PFSK-1 (cell line): ENCODE results near the gene FAM76A.

Experiments
- FOXP2 ChIP-seq: optimal IDR thresholded peaks from 2 replicates; pipeline ENCODE3; 2011; ENCODE audit warnings: borderline replicate concordance, control low read depth, inconsistent platforms; ENCODE audit not compliant: insufficient read depth; ENCODE audit errors: extremely low read length, extremely low read depth
- POLR2AphosphoS5 ChIP-seq: IDR thresholded peaks from 2 replicates; pipeline ENCODE4 v1.6.1; 2012; ENCODE audit warnings: low read depth, mild to moderate bottlenecking, control low read depth, low read length, moderate library complexity
- REST ChIP-seq, 2 experiments: IDR thresholded peaks; 2 replicates each; pipeline versions ENCODE4 v1.6.1 to v1.8.0; 2011 to 2012; ENCODE audit warnings: low read depth in 2 of 2, low read length in 2 of 2, control low read depth in 1 of 2, inconsistent platforms in 1 of 2, mild to moderate bottlenecking in 1 of 2, moderate library complexity in 1 of 2; ENCODE audit not compliant: insufficient read depth in 1 of 2
- SIN3A ChIP-seq: IDR thresholded peaks from 2 replicates; pipeline ENCODE4 v1.6.1; 2012; ENCODE audit warnings: mild to moderate bottlenecking, low read length, moderate library complexity, borderline replicate concordance; ENCODE audit not compliant: insufficient read depth
- TAF1 ChIP-seq: IDR thresholded peaks from 2 replicates; pipeline ENCODE4 v1.6.1; 2012; ENCODE audit warnings: low read length, control low read depth, borderline replicate concordance; ENCODE audit not compliant: insufficient read depth

The FAM76A gene

GRCh38 chr1:27727126-27727525 lies 1.4 kb downstream of the FAM76A start:
- TF ChIP-seq SIN3A (no peak), FOXP2 (no peak), REST (IDR thresholded peaks at IDR 0.05; ENCODE audit: insufficient read depth in 1 of 2, low read depth in 2 of 2, low read length in 2 of 2) (no peak), POLR2AphosphoS5 (no peak), TAF1 (no peak)

- TF ChIP-seq FOXP2 = no peak
- TF ChIP-seq TAF1 = no peak
- TF ChIP-seq POLR2AphosphoS5 = no peak
- TF ChIP-seq SIN3A = no peak
- TF ChIP-seq REST (IDR thresholded peaks at IDR 0.05; ENCODE audit: insufficient read depth in 1 of 2, low read depth in 2 of 2, low read length in 2 of 2) = no peak
Observed at GRCh38 chr1:27736252-27736651, 10.5 kb downstream of the FAM76A start.

GRCh38 chr1:27741121-27741520 lies 15.4 kb downstream of the FAM76A start:
- no peak for TF ChIP-seq REST (IDR thresholded peaks at IDR 0.05; ENCODE audit: insufficient read depth in 1 of 2, low read depth in 2 of 2, low read length in 2 of 2)
- TF ChIP-seq SIN3A = no peak
- TF ChIP-seq TAF1 = no peak
- no peak for TF ChIP-seq POLR2AphosphoS5
- TF ChIP-seq FOXP2 = no peak

- TF ChIP-seq REST (IDR thresholded peaks at IDR 0.05; ENCODE audit: insufficient read depth in 1 of 2, low read depth in 2 of 2, low read length in 2 of 2) (no peak), POLR2AphosphoS5 (no peak), FOXP2 (no peak), TAF1 (no peak), SIN3A (no peak)
Observed at GRCh38 chr1:27744556-27744955, 18.8 kb downstream of the FAM76A start.

GRCh38 chr1:27745466-27745865 lies 19.7 kb downstream of the FAM76A start:
- TF ChIP-seq TAF1 (no peak), POLR2AphosphoS5 (no peak)
